GM12878 (cell line): ENCODE data around the gene ENOX1. TPM values are rescaled to one million over a fixed set of nuclear protein-coding genes. Genes with fewer than 3 reads are reported as not detected.

Experiments used
- ATAC-seq: fragments of 200-7000 bp; cut with Tn5 transposase; 3 replicates; pipeline ENCODE4 v1.9.1; 2020; ENCODE audit warnings: mild to moderate bottlenecking, moderate library complexity
- BruUV-seq: library from RNA; stranded (reverse); fragments of 400-500 nt; replicated peaks from 2 replicates; lab custom pipeline; 2021; lab: Mats Ljungman, UMichigan
- CTCF ChIA-PET: fragments of 300-600 bp; sonication (Branson Sonifier 250); formaldehyde crosslinking; extraction: SDS; loops from one replicate; lab custom pipeline; 2021; ENCODE audit warnings: inconsistent platforms; lab: Yijun Ruan, JAX
- POLR2A ChIA-PET: fragments of 350-600 bp; formaldehyde crosslinking; extraction: SDS; loops from one replicate; lab custom pipeline; 2021; ENCODE audit warnings: inconsistent platforms; lab: Charles Lee
- RAD21 ChIA-PET: fragments of 300-600 bp; sonication (Branson Sonifier 250); formaldehyde crosslinking; loops from one replicate; lab custom pipeline; 2023; ENCODE audit warnings: antibody characterized with exemption; ENCODE audit not compliant: unreplicated experiment; lab: Charles Lee
- SMC1A ChIA-PET: fragments of 300-600 bp; sonication (Branson Sonifier 250); formaldehyde crosslinking; loops from one replicate; lab custom pipeline; 2023; ENCODE audit not compliant: unreplicated experiment, uncharacterized antibody; lab: Charles Lee
- DNase-seq: peaks from one replicate; pipeline ENCODE4 v3.0.0-alpha.2; 2011; ENCODE audit warnings: low read depth, low spot score
- FAIRE-seq: peaks from 3 replicates; lab custom pipeline; 2011; peaks lifted over from hg19 to GRCh38; lab: Jason Lieb, UNC
- H2AFZ ChIP-seq: 2 replicates; pipeline ENCODE4 v1.6.0; 2011; ENCODE audit warnings: low read depth, low read length, control low read depth; ENCODE audit not compliant: control insufficient read depth
- H3K27ac ChIP-seq: 2 replicates; pipeline ENCODE4 v1.5.1; 2011; ENCODE audit warnings: control low read depth; ENCODE audit not compliant: control insufficient read depth, insufficient read depth
- H3K27me3 ChIP-seq, 2 experiments: replicated peaks in 1 of 2; 2 replicates each; pipeline versions ENCODE4 v1.6.0 to v1.6.1; 2011; ENCODE audit warnings: low read length in 1 of 2; ENCODE audit not compliant: control insufficient read depth in 2 of 2, insufficient read depth in 2 of 2
- H3K36me3 ChIP-seq, 2 experiments: 2 replicates each; pipeline ENCODE4 v1.5.1; 2011; ENCODE audit warnings: low read length in 1 of 2; ENCODE audit not compliant: control insufficient read depth in 2 of 2, insufficient read depth in 2 of 2
- H3K4me1 ChIP-seq: 2 replicates; pipeline ENCODE4 v1.6.1; 2011; ENCODE audit warnings: mild to moderate bottlenecking, low read length, moderate library complexity, mixed read lengths; ENCODE audit not compliant: control insufficient read depth, insufficient read depth
- H3K4me2 ChIP-seq: 2 replicates; pipeline ENCODE4 v1.6.0; 2011; ENCODE audit warnings: control low read depth; ENCODE audit not compliant: control insufficient read depth, insufficient read depth
- H3K4me3 ChIP-seq: fragments of 200-600 bp; sonication (generic); 2 replicates; pipeline ENCODE4 v1.5.1; 2016
- H3K79me2 ChIP-seq: 2 replicates; pipeline ENCODE4 v1.6.0; 2011; ENCODE audit warnings: low read length; ENCODE audit not compliant: control insufficient read depth, insufficient read depth
- H3K9ac ChIP-seq: 2 replicates; pipeline ENCODE4 v1.8.0; 2011; ENCODE audit warnings: low read length, control low read depth, mixed read lengths; ENCODE audit not compliant: control insufficient read depth, insufficient read depth
- H3K9me3 ChIP-seq: replicated peaks from 3 replicates; pipeline ENCODE4 v1.5.1; 2011; ENCODE audit warnings: mild to moderate bottlenecking, low read length; ENCODE audit not compliant: control insufficient read depth, insufficient read depth
- H4K20me1 ChIP-seq: 2 replicates; pipeline ENCODE4 v1.6.0; 2011; ENCODE audit not compliant: control insufficient read depth, insufficient read depth
- ATF2 ChIP-seq: IDR thresholded peaks from 2 replicates; pipeline ENCODE4 v1.6.1; 2012; ENCODE audit warnings: low read length, inconsistent platforms
- ELK1 ChIP-seq: IDR thresholded peaks from 2 replicates; pipeline ENCODE4 v1.6.1; 2012; ENCODE audit warnings: low read depth, low read length, improper control_type of control experiment
- HDAC2 ChIP-seq: fragments of 200-600 bp; sonication (generic); IDR thresholded peaks from 2 replicates; pipeline ENCODE4 v1.6.1; 2017
- MEF2B ChIP-seq: fragments of 450-650 bp; IDR thresholded peaks from 2 replicates; pipeline ENCODE4 v1.6.1; 2018; ENCODE audit warnings: mild to moderate bottlenecking, moderate library complexity; ENCODE audit not compliant: partially characterized antibody, poor library complexity, severe bottlenecking
- MTA2 ChIP-seq: fragments of 450-650 bp; IDR thresholded peaks from 2 replicates; pipeline ENCODE4 v1.6.1; 2016; ENCODE audit warnings: low read depth, mild to moderate bottlenecking, moderate library complexity
- MYC ChIP-seq: IDR thresholded peaks from 2 replicates; pipeline ENCODE4 v1.6.1; 2011; ENCODE audit warnings: mild to moderate bottlenecking, low read length, moderate library complexity, inconsistent platforms; ENCODE audit not compliant: insufficient read depth, insufficient replicate concordance, insufficient read length, severe bottlenecking
- NFYB ChIP-seq: IDR thresholded peaks from 2 replicates; pipeline ENCODE4 v1.6.1; 2011; ENCODE audit warnings: low read depth, mild to moderate bottlenecking, low read length, improper control_type of control experiment, moderate library complexity; ENCODE audit not compliant: insufficient read depth
- NR2C2 ChIP-seq: IDR thresholded peaks from 2 replicates; pipeline ENCODE4 v1.6.1; 2011; ENCODE audit warnings: borderline replicate concordance, low read depth; ENCODE audit not compliant: control insufficient read depth, insufficient read length
- POLR2AphosphoS5 ChIP-seq: IDR thresholded peaks from 2 replicates; pipeline ENCODE4 v1.6.1; 2011; ENCODE audit warnings: mild to moderate bottlenecking, low read length, inconsistent platforms
- RAD51 ChIP-seq: fragments of 450-650 bp; IDR thresholded peaks from 2 replicates; pipeline ENCODE4 v1.6.1; 2016; ENCODE audit warnings: moderate library complexity, mild to moderate bottlenecking, inconsistent platforms
- RELA ChIP-seq: fragments of 450-650 bp; IDR thresholded peaks from 2 replicates; pipeline ENCODE4 v1.8.0; 2014; ENCODE audit warnings: borderline replicate concordance; ENCODE audit not compliant: partially characterized antibody
- SMAD1 ChIP-seq: fragments of 450-650 bp; IDR thresholded peaks from 2 replicates; pipeline ENCODE4 v1.6.1; 2018; ENCODE audit warnings: mild to moderate bottlenecking, low read depth; ENCODE audit not compliant: partially characterized antibody
- TARDBP ChIP-seq: IDR thresholded peaks from 2 replicates; pipeline ENCODE4 v1.6.1; 2016; ENCODE audit warnings: borderline replicate concordance
- WRNIP1 ChIP-seq: IDR thresholded peaks from 2 replicates; pipeline ENCODE4 v1.6.1; 2011; ENCODE audit warnings: low read depth, low read length, improper control_type of control experiment, borderline replicate concordance
- ZNF207 ChIP-seq: fragments of 450-650 bp; IDR thresholded peaks from 2 replicates; pipeline ENCODE4 v1.6.1; 2014; ENCODE audit warnings: antibody characterized with exemption, mild to moderate bottlenecking, borderline replicate concordance
- ZSCAN29 ChIP-seq: fragments of 450-650 bp; IDR thresholded peaks from 2 replicates; pipeline ENCODE4 v1.6.1; 2017; ENCODE audit warnings: mild to moderate bottlenecking, moderate library complexity
- WGBS: methylation state at CpG from one replicate; pipeline ENCODE4 v1.1.6; 2016; ENCODE audit warnings: low lambda C conversion rate; ENCODE audit not compliant: insufficient replicate concordance, insufficient coverage; ENCODE audit errors: missing lambda C conversion rate; 5-methylcytosine and 5-hydroxymethylcytosine counted together
- in situ Hi-C: fragments of 300-500 bp; cut with MboI; formaldehyde crosslinking; loops from 9 replicates; pipeline ENCODE4 v1.14.3; 2018; ENCODE audit warnings: mixed read lengths
- intact Hi-C: fragments of 100-400 bp; cut with micrococcal nuclease; formaldehyde crosslinking; loops from one replicate; pipeline ENCODE4 v1.14.2; 2022; ENCODE audit not compliant: unreplicated experiment
- polyA plus RNA-seq, 11 experiments: library from polyadenylated mRNA; depleted of rRNA in 4 of 11; unstranded in 6 of 11; stranded (reverse) in 5 of 11; fragments of >200 nt; fragmentation: Nextera tagmentation in 4 of 11; fragmentation: Illumina TruSeq in 1 of 11; extraction: Ambion mirVana in 4 of 11; extraction: Trizol in 1 of 11; gene quantifications; 1 replicate in 1 of 11; 2 replicates in 10 of 11; pipeline versions ENCODE4 v1.2.1 to v1.2.3, GENCODE V29; 2011 to 2016; ENCODE audit warnings: inconsistent platforms in 2 of 11, missing spikeins in 2 of 11, low read depth in 1 of 11
- total RNA-seq, 4 experiments: library from RNA; depleted of rRNA in 3 of 4; stranded (reverse); fragments of >200 nt in 3 of 4; fragmentation: Illumina TruSeq in 1 of 4; extraction: Trizol in 1 of 4; gene quantifications; 2 replicates each; pipeline versions ENCODE4 v1.2.1 to v1.2.3, GENCODE V29; 2013 to 2021

ENOX1 gene
- total and polyA plus RNA-seq, 10 of the 15 experiments (the other 5 are each of a cell fraction or from before 2014, with no cell fraction given): 0.11 to 0.26 (median 0.15) TPM

- WGBS: 24% methylated on average over 2 of the region's 2 CpGs
- DNase-seq: no peak
- intact Hi-C loops: no loop called here
- no peak for TF ChIP-seq RELA
- no peak for TF ChIP-seq NR2C2
- TF ChIP-seq MEF2B: no peak
- no peak for TF ChIP-seq ZSCAN29
- BruUV-seq: no TSS peak
- H3K4me2 ChIP-seq: no peak overlapping the region
- ATAC-seq: no peak
- H2AFZ ChIP-seq: no peak overlapping the region
- POLR2A ChIA-PET: no interaction called here
- H3K4me3 ChIP-seq: no peak overlapping the region
- FAIRE-seq: no peak
- H3K36me3 ChIP-seq: no peaks in the 10 kb centered on the region
- in situ Hi-C loops: no loop called here
- no peak overlapping the region for H3K27ac ChIP-seq
- CTCF ChIA-PET: no interaction called here
- no peaks in the 10 kb centered on the region for H3K9me3 ChIP-seq
- no peaks in the 10 kb centered on the region for H3K79me2 ChIP-seq
- H4K20me1 ChIP-seq: no peaks in the 10 kb centered on the region
- SMC1A ChIA-PET: no interaction called here
- no peaks in the 10 kb centered on the region for H3K4me1 ChIP-seq
- RAD21 ChIA-PET: interaction anchor here (0.6 kb wide), 1 partner anchor 160 kb away, joined by 4 read pairs; no protein-coding TSS in a partner anchor
- no peaks in the 10 kb centered on the region; a peak in 1 of 4 replicates for H3K27me3 ChIP-seq
- H3K9ac ChIP-seq: no peak overlapping the region
These were observed 457.1 kb downstream of the ENOX1 start for GRCh38 chr13:43329702-43330101.

GRCh38 chr13:43328907-43329306 is 457.9 kb downstream of the ENOX1 start:
- H2AFZ ChIP-seq: no peak overlapping the region
- TF ChIP-seq RAD51 (no peak), POLR2AphosphoS5 (no peak), ZNF207 (no peak), NFYB (no peak), WRNIP1 (no peak), MYC (no peak), MTA2 (no peak), TARDBP (no peak), HDAC2 (no peak), ELK1 (no peak), ATF2 (no peak), SMAD1 (no peak)
- TF ChIP-seq, all 136 proteins: peak for 0
- 0% methylated on average over 1 of the region's 1 CpG for WGBS
- Histone ChIP-seq H3K9me3 (no peaks in the 10 kb centered on the region), H3K4me1 (no peaks in the 10 kb centered on the region), H3K79me2 (no peaks in the 10 kb centered on the region), H3K27me3 (no peaks in the 10 kb centered on the region; a peak in 1 of 4 replicates), H3K36me3 (no peaks in the 10 kb centered on the region), H3K9ac (no peak overlapping the region), H3K27ac (no peak overlapping the region), H3K4me2 (no peak overlapping the region), H3K4me3 (no peak overlapping the region), H4K20me1 (no peaks in the 10 kb centered on the region)
- CTCF ChIA-PET: no interaction called here
- no peak for DNase-seq
- POLR2A ChIA-PET: no interaction called here
- in situ Hi-C loops (no loop called here), intact Hi-C loops (no loop called here)
- RAD21 ChIA-PET: no interaction called here
- no TSS peak for BruUV-seq
- ATAC-seq: no peak
- FAIRE-seq: no peak
- SMC1A ChIA-PET: no interaction called here
